HG03575 (cell line): ENCODE data around the gene ITGA8.
"Not testable (repeated sequence)": the region's sequence is repeated elsewhere in the genome, so short reads cannot be mapped to it uniquely, and the experiment has no call there.

Experiments used
- ATAC-seq: cut with Tn5 transposase; IDR thresholded peaks from one replicate; pipeline ENCODE4 v1.9.1; 2021; ENCODE audit not compliant: unreplicated experiment, insufficient number of reproducible peaks, low FRiP score; ENCODE audit errors: extremely low read depth

The ITGA8 gene

GRCh38 chr10:15582972-15583371, 136.8 kb downstream of the ITGA8 start:
- not testable (repeated sequence) for ATAC-seq

- no peak for ATAC-seq
Measured at GRCh38 chr10:15579605-15580004, 140.1 kb downstream of the ITGA8 start.

GRCh38 chr10:15572531-15573045, 147.1 kb downstream of the ITGA8 start:
- no peak for ATAC-seq

GRCh38 chr10:15571575-15571974, 148.1 kb downstream of the ITGA8 start:
- ATAC-seq: no peak

GRCh38 chr10:15570738-15571339, 148.9 kb downstream of the ITGA8 start:
- no peak for ATAC-seq

GRCh38 chr10:15567952-15568351, 151.8 kb downstream of the ITGA8 start:
- ATAC-seq: no peak

GRCh38 chr10:15563246-15563645, 156.5 kb downstream of the ITGA8 start:
- ATAC-seq: no peak

GRCh38 chr10:15562578-15562977, 157.1 kb downstream of the ITGA8 start:
- ATAC-seq: no peak

- no peak for ATAC-seq
Measured at GRCh38 chr10:15562116-15562515, 157.6 kb downstream of the ITGA8 start.

GRCh38 chr10:15558136-15558535, 161.6 kb downstream of the ITGA8 start:
- no peak for ATAC-seq

- ATAC-seq: not testable (repeated sequence)
Measured at GRCh38 chr10:15557168-15557567, 162.6 kb downstream of the ITGA8 start.

GRCh38 chr10:15550950-15551349, 168.8 kb downstream of the ITGA8 start:
- no peak for ATAC-seq

- no peak for ATAC-seq
Measured at GRCh38 chr10:15548331-15548730, 171.4 kb downstream of the ITGA8 start.

GRCh38 chr10:15546606-15547005, 173.1 kb downstream of the ITGA8 start:
- no peak for ATAC-seq

GRCh38 chr10:15545884-15546283, 173.8 kb downstream of the ITGA8 start:
- ATAC-seq: no peak

- ATAC-seq: no peak
Measured at GRCh38 chr10:15545266-15545665, 174.5 kb downstream of the ITGA8 start.

- ATAC-seq: no peak
Measured at GRCh38 chr10:15543994-15544393, 175.7 kb downstream of the ITGA8 start.

GRCh38 chr10:15542817-15543216, 176.9 kb downstream of the ITGA8 start:
- no peak for ATAC-seq

- ATAC-seq: no peak
Measured at GRCh38 chr10:15541376-15541775, 178.3 kb downstream of the ITGA8 start.

GRCh38 chr10:15540727-15541126, 179.0 kb downstream of the ITGA8 start:
- no peak for ATAC-seq

GRCh38 chr10:15539262-15539661, 180.5 kb downstream of the ITGA8 start:
- no peak for ATAC-seq
